ENCODE data around the gene KCNE1. TPM values are rescaled to one million over a fixed set of nuclear protein-coding genes. Genes with fewer than 3 reads are reported as not detected.

Gene KCNE1
- total RNA-seq, 4 donors from 2014 or later, result 0.82 to 2.3 (median 0.83) TPM; not detected in 1

DNA sequence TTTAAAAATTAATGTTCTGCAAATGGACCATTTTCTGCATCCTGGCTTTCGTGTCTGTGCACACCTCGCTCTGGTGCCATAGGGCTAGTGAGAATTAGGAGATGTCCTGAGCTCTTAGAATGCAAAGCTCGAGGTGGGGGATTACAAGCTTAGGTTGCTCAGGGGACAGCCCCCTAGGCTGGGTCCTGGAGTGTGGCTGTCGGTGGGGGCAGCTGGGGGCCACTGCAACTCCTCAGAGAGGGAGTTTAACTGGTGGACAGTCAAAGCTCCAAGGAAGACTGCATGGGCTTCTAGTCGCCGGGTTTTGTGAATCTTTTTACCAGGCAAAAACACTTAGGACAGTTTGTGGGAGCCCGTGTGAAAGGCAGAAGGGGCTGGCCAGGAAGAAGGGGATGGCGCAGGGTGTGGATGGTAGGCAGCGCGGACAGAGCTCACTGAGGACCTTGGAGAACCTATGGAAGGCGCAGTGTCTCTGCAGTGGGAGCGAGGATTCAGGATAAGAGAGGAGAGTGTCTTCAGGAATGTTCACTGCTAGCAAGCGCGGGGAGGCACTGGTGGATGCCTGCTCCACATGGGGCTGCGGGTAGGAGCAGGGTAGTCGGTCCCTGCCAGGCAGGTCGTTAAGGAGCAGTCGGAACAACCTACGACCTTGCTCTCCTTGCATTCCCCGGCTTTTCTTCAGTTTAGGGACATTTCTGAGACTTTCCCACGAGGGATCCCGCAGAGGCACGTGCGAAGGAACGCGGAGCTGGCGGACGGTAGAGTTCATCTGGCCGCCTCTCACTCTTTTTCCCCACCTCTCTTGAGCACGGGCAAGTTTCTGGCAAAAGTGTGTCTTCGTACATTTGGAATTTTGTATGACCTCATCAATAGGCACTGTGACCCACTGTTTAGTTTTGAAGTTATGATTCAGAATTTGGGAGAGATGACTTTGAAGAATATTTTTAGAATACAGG lies 12.9 kb upstream of the KCNE1 start:
- DNase-seq, result no peak
- intact Hi-C loops (cut with DNase I), result no loop called here
- Histone ChIP-seq H3K27ac (peak overlapping the region; percentile 80 to 89 (median 87)), H3K36me3 (peaks cover 0 to 33% (median 0%) of the 10 kb centered on the region in 3 donors), H3K9me3 (no peaks in the 10 kb centered on the region), H3K4me1 (peaks cover 15 to 73% (median 36%) of the 10 kb centered on the region in 3 donors), H3K4me3 (peak overlapping the region in 3 of 4 donors; percentile 32 to 62 (median 41)), H3K27me3 (no peaks in the 10 kb centered on the region)
- 67 to 74% methylated on average over 30 of the region's 31 CpGs for WGBS, 2 donors
- no peak for TF ChIP-seq POLR2A (IDR thresholded peaks at IDR 0.05)
- TF ChIP-seq, protein P1, sequence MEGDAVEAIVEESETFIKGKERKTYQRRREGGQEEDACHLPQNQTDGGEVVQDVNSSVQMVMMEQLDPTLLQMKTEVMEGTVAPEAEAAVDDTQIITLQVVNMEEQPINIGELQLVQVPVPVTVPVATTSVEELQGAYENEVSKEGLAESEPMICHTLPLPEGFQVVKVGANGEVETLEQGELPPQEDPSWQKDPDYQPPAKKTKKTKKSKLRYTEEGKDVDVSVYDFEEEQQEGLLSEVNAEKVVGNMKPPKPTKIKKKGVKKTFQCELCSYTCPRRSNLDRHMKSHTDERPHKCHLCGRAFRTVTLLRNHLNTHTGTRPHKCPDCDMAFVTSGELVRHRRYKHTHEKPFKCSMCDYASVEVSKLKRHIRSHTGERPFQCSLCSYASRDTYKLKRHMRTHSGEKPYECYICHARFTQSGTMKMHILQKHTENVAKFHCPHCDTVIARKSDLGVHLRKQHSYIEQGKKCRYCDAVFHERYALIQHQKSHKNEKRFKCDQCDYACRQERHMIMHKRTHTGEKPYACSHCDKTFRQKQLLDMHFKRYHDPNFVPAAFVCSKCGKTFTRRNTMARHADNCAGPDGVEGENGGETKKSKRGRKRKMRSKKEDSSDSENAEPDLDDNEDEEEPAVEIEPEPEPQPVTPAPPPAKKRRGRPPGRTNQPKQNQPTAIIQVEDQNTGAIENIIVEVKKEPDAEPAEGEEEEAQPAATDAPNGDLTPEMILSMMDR (IDR thresholded peaks at IDR 0.05), result no peak

- Histone ChIP-seq H3K27ac (peak overlapping the region in 2 of 4 donors; percentile 33 to 66), H3K9me3 (no peaks in the 10 kb centered on the region), H3K4me3 (no peak overlapping the region), H3K36me3 (peaks cover 0 to 47% (median 1%) of the 10 kb centered on the region in 3 donors), H3K27me3 (no peaks in the 10 kb centered on the region), H3K4me1 (peaks cover 11 to 69% (median 36%) of the 10 kb centered on the region in 3 donors)
- 91 to 96% methylated on average over 6 to 7 of the region's 7 CpGs for WGBS, 2 donors
- intact Hi-C loops (cut with DNase I), result no loop called here
- no peak for DNase-seq
- TF ChIP-seq, protein P1 (IDR thresholded peaks at IDR 0.05), result no peak
- no peak for TF ChIP-seq POLR2A (IDR thresholded peaks at IDR 0.05)
These were observed 11.1 kb upstream of the KCNE1 start for GRCh38 chr21:34523019-34523555.

GRCh38 chr21:34522284-34522683 lies 10.3 kb upstream of the KCNE1 start:
- H3K27ac ChIP-seq, result peak overlapping the region in 2 of 4 donors; percentile 33 to 66
- TF ChIP-seq, protein P1 (IDR thresholded peaks at IDR 0.05), result no peak
- no peak for TF ChIP-seq POLR2A (IDR thresholded peaks at IDR 0.05)
- H3K27me3 ChIP-seq, result no peaks in the 10 kb centered on the region
- no peaks in the 10 kb centered on the region for H3K9me3 ChIP-seq
- no peak overlapping the region for H3K4me3 ChIP-seq
- DNase-seq, result no peak
- intact Hi-C loops (cut with DNase I), result no loop called here
- peaks cover 8 to 61% (median 30%) of the 10 kb centered on the region in 3 donors for H3K4me1 ChIP-seq
- H3K36me3 ChIP-seq, result peaks cover 0 to 55% (median 7%) of the 10 kb centered on the region in 3 donors
- WGBS, 2 donors, result 62 to 86% methylated on average over 6 of the region's 6 CpGs

DNA sequence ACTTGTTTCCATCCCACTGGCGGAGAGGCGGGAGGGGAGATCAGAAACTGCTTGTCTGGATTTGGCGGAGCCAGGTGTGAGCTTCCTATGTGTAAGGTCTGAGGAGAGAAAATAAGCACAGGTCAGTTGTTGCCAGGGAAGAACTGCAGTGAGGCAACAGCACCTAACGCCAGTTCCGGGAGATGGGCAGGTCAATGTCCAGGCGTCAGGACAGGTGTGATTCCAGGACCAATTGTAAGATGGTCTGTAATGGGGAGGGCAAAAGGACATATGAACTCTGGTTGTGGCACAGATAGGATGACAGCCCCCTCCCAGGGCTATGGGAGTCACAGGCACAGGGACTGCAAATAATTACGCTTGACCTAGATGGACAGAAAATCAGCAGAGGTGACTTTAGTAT lies 9.6 kb upstream of the KCNE1 start:
- Histone ChIP-seq H3K9me3 (no peaks in the 10 kb centered on the region), H3K4me3 (no peak overlapping the region), H3K27me3 (no peaks in the 10 kb centered on the region), H3K4me1 (peaks cover 8 to 53% (median 28%) of the 10 kb centered on the region in 3 donors), H3K27ac (peak overlapping the region in 2 of 4 donors; percentile 39 to 68), H3K36me3 (peaks cover 0 to 61% (median 7%) of the 10 kb centered on the region in 3 donors)
- no peak for DNase-seq
- intact Hi-C loops (cut with DNase I), result no loop called here
- no peak for TF ChIP-seq POLR2A (IDR thresholded peaks at IDR 0.05)
- TF ChIP-seq, protein P1 (IDR thresholded peaks at IDR 0.05), result no peak
- 88 to 94% methylated on average over 6 to 7 of the region's 7 CpGs for WGBS, 2 donors
